Ascending aorta (tissue), 2 donors: ENCODE results near the gene ZSCAN20. TPM values are rescaled to one million over a fixed set of nuclear protein-coding genes. Genes with fewer than 3 reads are reported as not detected.

ENCODE experiments used
- DNase-seq, 2 donors: peaks; one replicate each; pipeline ENCODE4 v3.0.0-alpha.2; 2019; ENCODE audit warnings: low spot score in 2 of 2
- H3K27ac ChIP-seq, 2 donors: fragments of 200-600 bp; sonication (generic); one replicate each; pipeline ENCODE4 v1.5.1; 2016 to 2017; ENCODE audit warnings: mild to moderate bottlenecking in 1 of 2
- H3K27me3 ChIP-seq: fragments of 200-600 bp; sonication (generic); one replicate; pipeline ENCODE4 v1.5.1; 2017
- H3K36me3 ChIP-seq, 2 donors: fragments of 200-600 bp; sonication (generic); one replicate each; pipeline ENCODE4 v1.5.1; 2016
- H3K4me1 ChIP-seq, 2 donors: fragments of 200-600 bp; sonication (generic); one replicate each; pipeline ENCODE4 v1.5.1; 2016 to 2017; ENCODE audit warnings: mild to moderate bottlenecking in 1 of 2
- H3K4me3 ChIP-seq, 2 donors: fragments of 200-600 bp; sonication (generic); one replicate each; pipeline ENCODE4 v1.5.1; 2016 to 2017; ENCODE audit warnings: mild to moderate bottlenecking in 1 of 2
- H3K9me3 ChIP-seq, 2 donors: fragments of 200-600 bp; sonication (generic); one replicate each; pipeline ENCODE4 v1.5.1; 2016
- CTCF ChIP-seq, 3 experiments: fragments of 200-600 bp in 2 of 3; fragments of 450-650 bp in 1 of 3; sonication (generic) in 2 of 3; IDR thresholded peaks; one replicate each; pipeline ENCODE4 v1.5.1; 2016 to 2019; ENCODE audit warnings: antibody characterized with exemption in 3 of 3, mild to moderate bottlenecking in 1 of 3, moderate library complexity in 1 of 3
- intact Hi-C: fragments of 100-400 bp; cut with DNase I; formaldehyde crosslinking; loops from one replicate; pipeline ENCODE4 v1.15.1; 2023
- total RNA-seq: library from RNA; depleted of rRNA; stranded (reverse); fragments of >200 nt; gene quantifications from one replicate; pipeline ENCODE4 v1.1.0, GENCODE V29; 2016

The ZSCAN20 gene
- total RNA-seq, 1 donor from 2014 or later: 42.6 TPM

GRCh38 chr1:33527934-33528333 is 55.5 kb downstream of the ZSCAN20 start:
- no peak for TF ChIP-seq CTCF (IDR thresholded peaks at IDR 0.05)
- Histone ChIP-seq H3K27me3 (no peaks in the 10 kb centered on the region), H3K4me1 (no peaks in the 10 kb centered on the region), H3K4me3 (no peak overlapping the region), H3K9me3 (no peaks in the 10 kb centered on the region), H3K27ac (no peak overlapping the region), H3K36me3 (no peaks in the 10 kb centered on the region)
- no peak for DNase-seq
- intact Hi-C loops: no loop called here

GRCh38 chr1:33529957-33530356 is 57.5 kb downstream of the ZSCAN20 start:
- Histone ChIP-seq H3K27ac (no peak overlapping the region), H3K27me3 (no peaks in the 10 kb centered on the region), H3K4me3 (no peak overlapping the region), H3K4me1 (no peaks in the 10 kb centered on the region), H3K36me3 (no peaks in the 10 kb centered on the region), H3K9me3 (no peaks in the 10 kb centered on the region)
- no peak for TF ChIP-seq CTCF (IDR thresholded peaks at IDR 0.05)
- intact Hi-C loops: no loop called here
- DNase-seq: no peak

GRCh38 chr1:33532250-33532649 is 59.8 kb downstream of the ZSCAN20 start:
- no peak for DNase-seq
- no peaks in the 10 kb centered on the region for H3K36me3 ChIP-seq
- H3K27ac ChIP-seq: no peak overlapping the region
- intact Hi-C loops: no loop called here
- no peaks in the 10 kb centered on the region for H3K9me3 ChIP-seq
- no peaks in the 10 kb centered on the region for H3K4me1 ChIP-seq
- no peak for TF ChIP-seq CTCF (IDR thresholded peaks at IDR 0.05)
- H3K4me3 ChIP-seq: no peak overlapping the region
- H3K27me3 ChIP-seq: no peaks in the 10 kb centered on the region

GRCh38 chr1:33532936-33533335 is 60.5 kb downstream of the ZSCAN20 start:
- no peak for TF ChIP-seq CTCF (IDR thresholded peaks at IDR 0.05)
- intact Hi-C loops: no loop called here
- no peak for DNase-seq
- no peaks in the 10 kb centered on the region for H3K27me3 ChIP-seq
- no peak overlapping the region for H3K27ac ChIP-seq
- no peak overlapping the region for H3K4me3 ChIP-seq
- no peaks in the 10 kb centered on the region for H3K36me3 ChIP-seq
- no peaks in the 10 kb centered on the region for H3K9me3 ChIP-seq
- H3K4me1 ChIP-seq: no peaks in the 10 kb centered on the region

GRCh38 chr1:33535334-33535733 is 62.9 kb downstream of the ZSCAN20 start:
- H3K27me3 ChIP-seq: no peaks in the 10 kb centered on the region
- H3K36me3 ChIP-seq: no peaks in the 10 kb centered on the region
- no peak overlapping the region for H3K27ac ChIP-seq
- intact Hi-C loops: no loop called here
- no peak overlapping the region for H3K4me3 ChIP-seq
- no peaks in the 10 kb centered on the region for H3K9me3 ChIP-seq
- TF ChIP-seq CTCF (IDR thresholded peaks at IDR 0.05): no peak
- no peaks in the 10 kb centered on the region for H3K4me1 ChIP-seq
- no peak for DNase-seq

GRCh38 chr1:33537885-33538284 is 65.4 kb downstream of the ZSCAN20 start:
- Histone ChIP-seq H3K27me3 (no peaks in the 10 kb centered on the region), H3K27ac (no peak overlapping the region), H3K4me1 (no peaks in the 10 kb centered on the region), H3K4me3 (no peak overlapping the region), H3K36me3 (no peaks in the 10 kb centered on the region), H3K9me3 (no peaks in the 10 kb centered on the region)
- DNase-seq: no peak
- intact Hi-C loops: no loop called here
- no peak for TF ChIP-seq CTCF (IDR thresholded peaks at IDR 0.05)
